Measurements from ENCODE around the gene ZBTB9.

ZBTB9 gene

GRCh38 chr6:33410050-33410710, 44.2 kb upstream of the ZBTB9 start (continued):
- TF ChIP-seq KLF17 (tag by site-specific recombination; IDR thresholded peaks at IDR 0.05): peak; percentile 76
- no peak for TF ChIP-seq MEIS1 (CRISPR knock-in tag; IDR thresholded peaks at IDR 0.05; ENCODE audit: borderline replicate concordance)
- TF ChIP-seq ZNF791 (tag by site-specific recombination; IDR thresholded peaks at IDR 0.05): no peak
- no peak for TF ChIP-seq ZBTB7A (tag by site-specific recombination; IDR thresholded peaks at IDR 0.05; ENCODE audit: low read depth)
- no peak for TF ChIP-seq ZNF433 (tag by site-specific recombination; IDR thresholded peaks at IDR 0.05; ENCODE audit: low read depth)
- TF ChIP-seq OSR2 (tag by site-specific recombination; IDR thresholded peaks at IDR 0.05): no peak
- TF ChIP-seq ZNF16 (tag by site-specific recombination; IDR thresholded peaks at IDR 0.05; ENCODE audit: low read depth): no peak
- TF ChIP-seq ZNF529 (tag by site-specific recombination; IDR thresholded peaks at IDR 0.05; ENCODE audit: insufficient replicate concordance): no peak
- TF ChIP-seq ZNF155 (tag by site-specific recombination; IDR thresholded peaks at IDR 0.05): no peak
- TF ChIP-seq ZNF184 (tag by site-specific recombination; IDR thresholded peaks at IDR 0.05): no peak
- TF ChIP-seq ZNF140 (tag by site-specific recombination; IDR thresholded peaks at IDR 0.05): no peak
- TF ChIP-seq ZNF488 (tag by site-specific recombination; IDR thresholded peaks at IDR 0.05): no peak
- TF ChIP-seq ZNF398 (tag by site-specific recombination; IDR thresholded peaks at IDR 0.05): no peak
- TF ChIP-seq ZNF600 (tag by site-specific recombination; IDR thresholded peaks at IDR 0.05): peak; percentile 6
- no peak for TF ChIP-seq REPIN1 (tag by site-specific recombination; IDR thresholded peaks at IDR 0.05; ENCODE audit: low read depth)
- TF ChIP-seq GLI2 (tag by site-specific recombination; IDR thresholded peaks at IDR 0.05; ENCODE audit: borderline replicate concordance, low read depth): no peak
- no peak for TF ChIP-seq ZNF837 (tag by site-specific recombination; IDR thresholded peaks at IDR 0.05)
- no peak for TF ChIP-seq ZNF18 (tag by site-specific recombination; IDR thresholded peaks at IDR 0.05)
- no peak for TF ChIP-seq ZNF701 (tag by site-specific recombination; IDR thresholded peaks at IDR 0.05)
- no peak; the same call in 1 of the 2 replicates for TF ChIP-seq ZBTB21 (tag by site-specific recombination; IDR thresholded peaks at IDR 0.05)
- peak; percentile 64; the same call in 1 of the 2 replicates for TF ChIP-seq BCL11A (tag by site-specific recombination; IDR thresholded peaks at IDR 0.05; ENCODE audit: low read depth)
- TF ChIP-seq ZNF670 (tag by site-specific recombination; IDR thresholded peaks at IDR 0.05; ENCODE audit: low read depth): no peak
- no peak for TF ChIP-seq ZNF624 (tag by site-specific recombination; IDR thresholded peaks at IDR 0.05)
- TF ChIP-seq ZNF843 (tag by site-specific recombination; IDR thresholded peaks at IDR 0.05): peak; percentile 59; the same call in 1 of the 2 replicates
- no peak for TF ChIP-seq ZNF302 (tag by site-specific recombination; IDR thresholded peaks at IDR 0.05; ENCODE audit: low read depth)
- peak; percentile 97 for TF ChIP-seq PBX3 (CRISPR knock-in tag; IDR thresholded peaks at IDR 0.05)
- no peak for TF ChIP-seq ZNF146 (tag by site-specific recombination; IDR thresholded peaks at IDR 0.05)
- 0 out of 2 replicates have a peak, but pooled peaks have one; percentile 23 for TF ChIP-seq HOXC10 (CRISPR knock-in tag; IDR thresholded peaks at IDR 0.05)
- no peak for TF ChIP-seq CTCF (tag by site-specific recombination; IDR thresholded peaks at IDR 0.05)
- no peak for TF ChIP-seq YY2 (tag by site-specific recombination; IDR thresholded peaks at IDR 0.05)
- no peak for TF ChIP-seq ZNF23 (tag by site-specific recombination; IDR thresholded peaks at IDR 0.05; ENCODE audit: borderline replicate concordance)
- no peak for TF ChIP-seq ZNF416 (tag by site-specific recombination; IDR thresholded peaks at IDR 0.05)
- TF ChIP-seq ZNF473 (tag by site-specific recombination; IDR thresholded peaks at IDR 0.05): no peak
- no peak; the same call in 1 of the 2 replicates for TF ChIP-seq ZNF76 (tag by site-specific recombination; IDR thresholded peaks at IDR 0.05; ENCODE audit: borderline replicate concordance, low read depth)
